ENCODE results near the gene SLX4.

DNA sequence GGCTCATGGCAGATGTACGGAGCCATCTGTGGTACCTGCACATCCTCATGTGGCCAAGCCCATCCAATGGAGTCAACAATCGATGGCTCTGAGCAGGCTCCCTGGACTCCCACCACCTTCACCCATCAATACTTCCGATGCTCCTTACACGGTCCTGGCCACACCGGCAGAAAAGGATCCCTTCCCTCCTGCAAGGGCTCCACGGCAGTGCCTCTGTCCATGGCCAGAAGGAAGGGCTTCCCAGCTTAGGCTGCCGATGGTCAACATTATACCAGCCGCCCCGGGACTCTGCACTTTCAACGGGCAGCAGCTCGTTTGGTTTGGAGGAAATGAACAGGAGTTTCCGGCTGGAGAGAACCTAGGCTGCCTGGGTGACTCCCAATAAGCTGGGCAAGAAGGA, 13.2 kb downstream of the SLX4 start:
- TF ChIP-seq, protein P1, sequence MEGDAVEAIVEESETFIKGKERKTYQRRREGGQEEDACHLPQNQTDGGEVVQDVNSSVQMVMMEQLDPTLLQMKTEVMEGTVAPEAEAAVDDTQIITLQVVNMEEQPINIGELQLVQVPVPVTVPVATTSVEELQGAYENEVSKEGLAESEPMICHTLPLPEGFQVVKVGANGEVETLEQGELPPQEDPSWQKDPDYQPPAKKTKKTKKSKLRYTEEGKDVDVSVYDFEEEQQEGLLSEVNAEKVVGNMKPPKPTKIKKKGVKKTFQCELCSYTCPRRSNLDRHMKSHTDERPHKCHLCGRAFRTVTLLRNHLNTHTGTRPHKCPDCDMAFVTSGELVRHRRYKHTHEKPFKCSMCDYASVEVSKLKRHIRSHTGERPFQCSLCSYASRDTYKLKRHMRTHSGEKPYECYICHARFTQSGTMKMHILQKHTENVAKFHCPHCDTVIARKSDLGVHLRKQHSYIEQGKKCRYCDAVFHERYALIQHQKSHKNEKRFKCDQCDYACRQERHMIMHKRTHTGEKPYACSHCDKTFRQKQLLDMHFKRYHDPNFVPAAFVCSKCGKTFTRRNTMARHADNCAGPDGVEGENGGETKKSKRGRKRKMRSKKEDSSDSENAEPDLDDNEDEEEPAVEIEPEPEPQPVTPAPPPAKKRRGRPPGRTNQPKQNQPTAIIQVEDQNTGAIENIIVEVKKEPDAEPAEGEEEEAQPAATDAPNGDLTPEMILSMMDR (IDR thresholded peaks at IDR 0.05): no peak
- TF ChIP-seq POLR2A (IDR thresholded peaks at IDR 0.05) (no peak), EP300 (IDR thresholded peaks at IDR 0.05) (no peak), POLR2AphosphoS5 (IDR thresholded peaks at IDR 0.05) (no peak)

Data from gastroesophageal sphincter (tissue), 3 donors.